ENCODE measurements around the gene SMG9.

The SMG9 gene

GRCh38 chr19:43719918-43720317 lies 34.8 kb downstream of the SMG9 start:
- DNase-seq, result no peak

GRCh38 chr19:43719378-43719868 lies 35.3 kb downstream of the SMG9 start:
- no peak for DNase-seq

GRCh38 chr19:43718627-43719377 lies 36.0 kb downstream of the SMG9 start:
- no peak for DNase-seq

- DNase-seq, result no peak
These were observed 39.0 kb downstream of the SMG9 start, which contains the start of gene IRGC for GRCh38 chr19:43715776-43716175. TSS of gene IRGC (plus strand) at chr19:43716076. CDS start at chr19:43718559, 2,483 bp downstream.

GRCh38 chr19:43713208-43713607 lies 41.6 kb downstream of the SMG9 start:
- no peak for DNase-seq

GRCh38 chr19:43711751-43712355 lies 42.9 kb downstream of the SMG9 start:
- DNase-seq, result peak; percentile 37

- DNase-seq, result no peak
These were observed 46.0 kb downstream of the SMG9 start for GRCh38 chr19:43708716-43709115.

GRCh38 chr19:43707158-43707712 lies 47.5 kb downstream of the SMG9 start:
- DNase-seq, result no peak

- DNase-seq, result no peak
These were observed 49.0 kb downstream of the SMG9 start for GRCh38 chr19:43705729-43706128.

GRCh38 chr19:43704002-43704705 lies 50.6 kb downstream of the SMG9 start:
- no peak for DNase-seq

- DNase-seq, result peak; percentile 99
These were observed 54.3 kb downstream of the SMG9 start for GRCh38 chr19:43700395-43701000.

- peak; percentile 74 for DNase-seq
These were observed 55.0 kb downstream of the SMG9 start for GRCh38 chr19:43699506-43700394.

GRCh38 chr19:43697295-43697694 lies 57.5 kb downstream of the SMG9 start:
- DNase-seq, result no peak

GRCh38 chr19:43695985-43696704 lies 58.6 kb downstream of the SMG9 start:
- DNase-seq, result peak; percentile 99

GRCh38 chr19:43694553-43694952 lies 60.2 kb downstream of the SMG9 start:
- DNase-seq, result no peak

- peak; percentile 85 for DNase-seq
These were observed 61.9 kb downstream of the SMG9 start for GRCh38 chr19:43692877-43693276.

- no peak for DNase-seq
These were observed 62.4 kb downstream of the SMG9 start for GRCh38 chr19:43692385-43692784.

GRCh38 chr19:43691755-43692154 lies 63.0 kb downstream of the SMG9 start:
- no peak for DNase-seq

GRCh38 chr19:43690890-43691289 lies 63.9 kb downstream of the SMG9 start:
- peak; percentile 70 for DNase-seq

GRCh38 chr19:43690444-43690843 lies 64.3 kb downstream of the SMG9 start:
- no peak for DNase-seq

GRCh38 chr19:43688059-43688701 lies 66.6 kb downstream of the SMG9 start:
- DNase-seq, result peak; percentile 82

All from MV-4-11 (cell line).